Effector CD8-positive, alpha-beta T cell (primary cell): Measurements from ENCODE around the gene DLG5.

Experiments
- DNase-seq: peaks from one replicate; lab custom pipeline; 2025; lab: John Stamatoyannopoulos, UW

DLG5 gene

GRCh38 chr10:77892021-77892739 lies 34.4 kb downstream of the DLG5 start:
- DNase-seq: no peak

- no peak for DNase-seq
Measured at GRCh38 chr10:77890097-77890496, 36.5 kb downstream of the DLG5 start.

- DNase-seq: no peak
Measured at GRCh38 chr10:77889277-77889903, 37.2 kb downstream of the DLG5 start.

- no peak for DNase-seq
Measured at GRCh38 chr10:77888356-77888703, 38.2 kb downstream of the DLG5 start.

DNA sequence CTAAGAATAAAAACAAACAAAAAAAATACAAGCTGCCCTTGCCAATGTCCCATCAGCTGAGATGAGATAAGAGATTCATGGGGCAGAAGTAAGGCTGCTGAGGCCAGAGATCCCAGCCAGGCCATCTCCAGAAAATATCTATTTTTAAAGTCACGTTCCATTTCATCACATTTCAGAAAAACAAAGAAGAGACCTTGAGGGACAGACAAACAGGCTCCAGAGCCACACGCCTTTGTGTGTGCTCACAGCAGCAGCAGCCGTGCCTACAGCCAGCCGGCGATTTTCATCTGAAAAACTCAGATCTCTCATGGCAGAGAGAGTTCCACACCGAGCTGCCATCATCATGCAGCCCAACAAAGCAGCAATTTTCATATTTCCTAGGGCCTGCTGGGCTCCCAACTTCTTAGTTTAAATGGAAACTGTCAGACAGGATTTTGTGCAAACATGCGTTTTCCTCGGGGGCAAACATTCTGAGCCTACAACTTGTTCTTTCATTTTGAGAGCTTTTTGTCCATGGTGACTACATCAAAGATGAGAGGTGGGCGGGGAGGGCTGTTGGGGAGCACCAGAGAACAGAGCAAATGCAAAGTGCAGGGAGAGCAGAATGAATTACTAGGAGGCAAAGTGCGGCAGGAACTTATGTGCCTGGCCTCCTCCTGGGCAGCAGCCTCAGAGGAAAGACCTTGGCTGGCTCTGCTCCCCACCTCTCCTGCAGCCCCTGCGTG lies 38.8 kb downstream of the DLG5 start:
- DNase-seq: no peak

GRCh38 chr10:77886795-77887355 lies 39.7 kb downstream of the DLG5 start:
- DNase-seq: no peak

GRCh38 chr10:77884181-77884580 lies 42.4 kb downstream of the DLG5 start:
- no peak for DNase-seq

- DNase-seq: no peak
Measured at GRCh38 chr10:77881636-77882035, 44.9 kb downstream of the DLG5 start.

GRCh38 chr10:77881222-77881621 lies 45.3 kb downstream of the DLG5 start:
- DNase-seq: no peak

DNA sequence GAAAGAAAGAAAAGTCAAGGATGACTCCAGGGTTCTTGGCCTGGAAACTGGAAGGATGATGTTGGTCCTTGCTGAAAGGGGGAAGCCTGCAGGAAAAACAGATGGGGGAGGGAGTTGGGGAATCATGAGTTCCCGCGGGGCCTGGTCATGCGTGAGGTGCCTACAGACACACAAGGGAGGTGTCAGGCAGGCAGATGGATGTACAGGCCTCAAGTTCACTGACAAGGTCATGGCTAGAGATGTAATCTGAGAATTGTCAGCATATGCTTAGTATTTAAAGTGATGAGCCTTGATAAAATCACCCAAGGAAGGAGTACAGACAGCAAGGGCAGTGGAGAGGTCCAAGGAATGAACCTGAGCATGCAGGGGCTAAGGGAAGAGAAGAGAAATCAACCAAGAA lies 46.8 kb downstream of the DLG5 start:
- DNase-seq: no peak

DNA sequence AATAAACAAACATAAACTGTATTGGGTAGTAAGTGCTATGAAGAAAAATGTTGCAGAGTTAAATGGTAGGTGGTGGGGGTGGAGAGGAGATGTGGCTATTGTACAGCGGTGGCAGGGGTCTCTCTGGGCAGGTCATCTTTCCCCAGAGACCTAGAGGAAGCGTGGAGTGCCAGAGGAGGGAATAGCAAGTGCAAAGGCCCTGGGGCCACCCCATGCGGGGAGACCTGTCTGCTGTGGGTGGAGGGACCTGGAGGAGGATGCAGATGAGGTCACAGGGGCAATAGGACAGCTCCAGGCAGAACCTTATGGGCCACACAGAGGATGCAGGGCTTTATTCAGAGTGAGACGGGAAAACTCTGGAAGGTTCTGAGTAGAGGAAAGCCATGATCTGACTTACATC lies 47.5 kb downstream of the DLG5 start:
- no peak for DNase-seq

GRCh38 chr10:77877441-77878344 lies 48.9 kb downstream of the DLG5 start:
- no peak for DNase-seq

GRCh38 chr10:77875730-77876129 lies 50.8 kb downstream of the DLG5 start:
- DNase-seq: no peak

DNA sequence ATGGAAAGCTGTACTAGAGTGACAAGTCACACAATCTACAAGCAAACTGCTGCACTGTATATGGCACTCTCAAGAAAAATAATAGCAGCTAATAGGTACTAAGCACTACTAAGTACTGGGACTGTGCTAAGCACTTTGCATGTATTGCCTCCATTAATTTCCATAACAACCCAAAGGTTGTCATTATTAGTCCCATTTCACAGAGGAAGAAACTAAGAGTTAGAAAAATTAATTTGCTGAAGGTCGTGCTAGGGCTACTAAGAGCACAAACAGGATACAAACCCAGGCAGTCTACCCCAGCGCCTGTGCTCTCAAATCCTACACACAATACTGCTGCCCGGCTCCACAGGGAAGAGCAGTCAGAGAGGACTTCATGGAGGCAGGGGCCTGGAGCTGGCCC lies 51.7 kb downstream of the DLG5 start:
- DNase-seq: no peak

- no peak for DNase-seq
Measured at GRCh38 chr10:77873536-77874380, 52.8 kb downstream of the DLG5 start.

- DNase-seq: no peak
Measured at GRCh38 chr10:77872947-77873535, 53.5 kb downstream of the DLG5 start.

- no peak for DNase-seq
Measured at GRCh38 chr10:77872151-77872946, 54.2 kb downstream of the DLG5 start.

- DNase-seq: no peak
Measured at GRCh38 chr10:77869626-77870420, 56.7 kb downstream of the DLG5 start.

- DNase-seq: no peak
Measured at GRCh38 chr10:77868523-77868922, 58.0 kb downstream of the DLG5 start.
